ENCODE data around the gene MAST4.

MAST4 gene

DNA sequence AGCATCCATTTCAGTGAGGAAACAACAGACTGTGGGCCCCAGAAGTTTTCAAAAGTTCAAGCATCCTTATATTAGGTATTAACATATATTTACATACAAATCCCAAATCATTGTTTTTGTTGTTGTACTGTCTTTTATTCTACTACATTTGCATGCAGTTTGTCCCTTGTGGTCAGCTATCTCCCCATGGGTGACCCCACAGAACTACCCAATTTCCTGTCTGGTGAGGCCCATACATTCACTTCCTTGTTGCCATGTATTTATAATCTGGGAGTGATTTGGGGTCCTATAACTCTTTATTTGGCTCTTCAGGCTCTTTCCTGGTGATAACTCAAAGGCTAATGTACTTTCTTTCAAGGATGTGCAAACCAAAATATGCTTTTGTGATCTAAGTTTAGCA, 603.7 kb downstream of the MAST4 start:
- DNase-seq (ENCODE audit: low read depth) = peak; percentile 46
- TF ChIP-seq, protein P1, sequence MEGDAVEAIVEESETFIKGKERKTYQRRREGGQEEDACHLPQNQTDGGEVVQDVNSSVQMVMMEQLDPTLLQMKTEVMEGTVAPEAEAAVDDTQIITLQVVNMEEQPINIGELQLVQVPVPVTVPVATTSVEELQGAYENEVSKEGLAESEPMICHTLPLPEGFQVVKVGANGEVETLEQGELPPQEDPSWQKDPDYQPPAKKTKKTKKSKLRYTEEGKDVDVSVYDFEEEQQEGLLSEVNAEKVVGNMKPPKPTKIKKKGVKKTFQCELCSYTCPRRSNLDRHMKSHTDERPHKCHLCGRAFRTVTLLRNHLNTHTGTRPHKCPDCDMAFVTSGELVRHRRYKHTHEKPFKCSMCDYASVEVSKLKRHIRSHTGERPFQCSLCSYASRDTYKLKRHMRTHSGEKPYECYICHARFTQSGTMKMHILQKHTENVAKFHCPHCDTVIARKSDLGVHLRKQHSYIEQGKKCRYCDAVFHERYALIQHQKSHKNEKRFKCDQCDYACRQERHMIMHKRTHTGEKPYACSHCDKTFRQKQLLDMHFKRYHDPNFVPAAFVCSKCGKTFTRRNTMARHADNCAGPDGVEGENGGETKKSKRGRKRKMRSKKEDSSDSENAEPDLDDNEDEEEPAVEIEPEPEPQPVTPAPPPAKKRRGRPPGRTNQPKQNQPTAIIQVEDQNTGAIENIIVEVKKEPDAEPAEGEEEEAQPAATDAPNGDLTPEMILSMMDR (IDR thresholded peaks at IDR 0.05; ENCODE audit: insufficient read depth, low read depth, low read length, missing control alignments) = no peak
- H3K4me3 ChIP-seq (ENCODE audit: low read depth, low read length) = no peak overlapping the region

DNA sequence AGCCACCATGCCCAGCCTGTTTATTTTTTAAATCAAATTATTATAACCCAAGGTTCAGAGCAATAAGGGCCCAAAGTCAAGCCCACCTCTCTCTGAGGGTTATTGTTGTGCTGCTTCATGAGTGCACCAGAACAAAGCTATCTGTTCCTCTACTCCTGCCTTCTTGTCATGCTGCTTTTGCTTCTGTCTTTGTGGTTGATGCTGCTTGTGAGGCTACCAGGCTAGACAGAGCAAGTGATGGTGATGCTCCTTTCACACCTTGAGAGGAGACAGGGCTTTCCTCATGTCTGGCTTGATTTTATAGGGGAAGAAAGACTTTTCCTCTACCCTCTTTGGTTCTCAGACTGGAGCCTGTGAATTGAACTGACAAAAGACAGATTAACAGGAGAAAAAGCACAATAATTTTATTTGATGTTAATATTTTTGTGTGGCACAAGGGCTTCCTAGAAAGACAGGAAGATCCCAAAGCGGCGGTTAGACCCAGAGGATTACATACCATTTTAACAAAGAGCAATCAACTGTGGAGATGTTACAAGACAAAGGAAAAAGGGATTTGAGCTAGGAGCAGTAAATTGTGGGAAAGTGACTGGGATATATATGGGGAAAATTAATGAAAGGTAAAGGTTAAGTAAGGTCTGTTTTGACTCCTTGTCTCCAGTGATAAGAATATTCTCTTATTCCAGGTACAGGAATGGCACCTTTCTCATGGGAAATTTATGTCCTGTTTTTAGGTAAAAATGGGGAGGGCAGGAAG, 604.8 kb downstream of the MAST4 start:
- DNase-seq (ENCODE audit: low read depth) = peak; percentile 41
- no peak overlapping the region for H3K4me3 ChIP-seq (ENCODE audit: low read depth, low read length)
- TF ChIP-seq, protein P1 (IDR thresholded peaks at IDR 0.05; ENCODE audit: insufficient read depth, low read depth, low read length, missing control alignments) = no peak

DNA sequence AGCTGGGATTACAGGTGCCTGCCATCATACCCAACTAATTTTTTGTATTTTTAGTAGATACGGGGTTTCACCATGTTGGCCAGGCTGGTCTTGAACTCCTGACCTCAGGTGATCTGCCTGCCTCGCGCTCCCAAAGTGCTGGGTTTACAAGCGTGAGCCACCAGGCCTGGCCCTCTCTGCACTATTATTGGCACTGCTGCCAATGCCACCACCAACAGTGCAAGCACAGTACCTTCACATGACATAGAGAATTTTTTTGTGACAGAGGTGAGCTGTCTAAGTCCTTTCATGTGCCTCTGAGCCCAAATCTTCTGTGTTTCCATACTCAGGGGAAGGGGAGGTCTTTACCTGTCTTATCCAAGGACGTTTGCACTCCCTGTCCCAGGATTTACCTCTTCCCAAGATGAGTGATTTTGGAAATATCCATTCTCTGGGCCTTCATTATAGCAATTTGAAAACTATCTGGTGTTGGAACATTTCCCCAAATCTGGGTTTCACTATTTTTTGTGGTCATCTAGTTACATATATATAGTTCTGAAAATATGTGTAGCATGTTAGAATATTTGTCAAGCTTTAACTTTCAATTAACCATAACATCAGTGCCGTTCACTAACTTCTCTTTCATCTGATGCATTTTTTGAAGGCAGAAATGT, 605.8 kb downstream of the MAST4 start:
- TF ChIP-seq, protein P1 (IDR thresholded peaks at IDR 0.05; ENCODE audit: insufficient read depth, low read depth, low read length, missing control alignments) = no peak

DNA sequence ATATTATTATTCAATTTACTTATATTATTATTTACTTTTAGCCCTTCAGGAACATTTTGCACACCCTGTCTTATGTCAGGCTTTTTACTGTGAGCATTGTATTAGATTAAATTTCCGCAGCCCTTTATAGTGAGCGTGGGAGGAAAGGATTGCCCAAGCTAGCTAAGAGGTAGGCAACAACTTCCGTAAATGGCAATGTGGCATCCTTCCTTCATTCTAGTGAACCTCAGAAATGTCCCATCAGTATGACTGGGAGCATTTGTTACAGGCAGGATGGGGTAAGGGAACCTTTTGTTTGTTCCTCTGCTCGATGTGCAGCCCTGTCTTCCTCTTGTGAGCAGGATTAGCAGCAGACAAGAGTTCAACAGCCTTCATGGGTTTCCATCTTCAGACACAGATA, 606.6 kb downstream of the MAST4 start:
- H3K4me3 ChIP-seq (ENCODE audit: low read depth, low read length) = no peak overlapping the region
- TF ChIP-seq, protein P1 (IDR thresholded peaks at IDR 0.05; ENCODE audit: insufficient read depth, low read depth, low read length, missing control alignments) = no peak
- DNase-seq (ENCODE audit: low read depth) = no peak

More for the DNA sequence above, 605.8 kb downstream of the MAST4 start:
- no peak overlapping the region for H3K4me3 ChIP-seq (ENCODE audit: low read depth, low read length)
- peak; percentile 29 for DNase-seq (ENCODE audit: low read depth)

DNA sequence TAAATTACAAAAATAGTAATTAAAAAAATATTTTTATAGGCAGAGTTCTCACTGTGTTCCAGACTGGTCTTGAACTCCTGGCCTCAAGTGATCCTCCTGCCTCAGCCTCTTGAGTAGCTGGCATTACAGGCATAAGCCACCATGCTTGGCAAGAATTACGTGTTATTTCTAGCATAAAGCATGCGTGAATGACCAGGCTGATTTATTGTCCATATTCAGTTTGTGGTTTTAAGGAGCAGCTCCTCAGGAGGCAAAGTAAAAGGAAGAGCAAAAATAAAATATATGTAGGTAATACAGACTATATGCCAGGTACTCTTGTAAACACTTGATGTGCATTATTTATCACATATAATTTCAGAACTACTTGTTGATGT, 607.5 kb downstream of the MAST4 start:
- TF ChIP-seq, protein P1 (IDR thresholded peaks at IDR 0.05; ENCODE audit: insufficient read depth, low read depth, low read length, missing control alignments) = no peak
- no peak overlapping the region for H3K4me3 ChIP-seq (ENCODE audit: low read depth, low read length)
- DNase-seq (ENCODE audit: low read depth) = no peak

DNA sequence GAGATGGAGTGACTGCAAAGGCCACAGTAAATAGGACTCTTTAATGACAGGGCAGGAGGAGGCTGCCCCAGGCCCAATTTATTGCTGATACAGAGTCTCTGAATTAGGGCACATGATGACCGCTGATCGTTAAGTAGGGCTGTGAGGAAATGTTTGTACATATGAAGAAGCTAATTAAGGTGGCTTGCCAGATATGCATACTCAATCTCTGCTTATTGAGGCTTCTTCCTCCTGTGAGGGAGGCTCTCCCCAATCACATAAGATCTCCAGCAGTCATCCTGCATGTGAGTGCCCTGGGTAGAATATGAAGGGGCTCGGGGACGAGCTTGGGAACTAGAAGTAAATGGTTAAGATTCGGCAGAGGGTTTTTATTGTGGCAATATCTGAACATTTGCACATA, 608.6 kb downstream of the MAST4 start:
- DNase-seq (ENCODE audit: low read depth) = no peak
- TF ChIP-seq, protein P1 (IDR thresholded peaks at IDR 0.05; ENCODE audit: insufficient read depth, low read depth, low read length, missing control alignments) = no peak
- no peak overlapping the region for H3K4me3 ChIP-seq (ENCODE audit: low read depth, low read length)

Data from GM12865 (cell line).